ENCODE data around the gene DSTN.

DSTN gene

DNA sequence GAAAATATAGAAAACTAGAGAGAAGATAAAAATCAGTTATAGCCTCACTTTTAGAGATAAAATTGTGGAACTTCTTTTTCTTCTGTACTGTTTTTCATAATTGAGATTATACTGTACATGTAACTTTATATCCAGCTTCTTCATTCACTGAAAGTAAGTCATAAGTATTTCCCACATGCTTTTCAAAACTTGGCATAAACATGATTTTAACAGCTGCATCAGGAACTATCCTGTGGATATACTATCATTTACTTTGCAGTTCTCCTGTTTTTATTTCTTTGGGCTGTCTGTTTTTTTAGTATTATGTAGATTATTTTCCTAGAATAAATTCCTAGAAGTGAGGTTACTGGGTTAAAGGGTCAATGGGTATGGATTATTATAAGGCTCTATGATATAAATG, 14.8 kb downstream of the DSTN start:
- DNase-seq: no peak

DNA sequence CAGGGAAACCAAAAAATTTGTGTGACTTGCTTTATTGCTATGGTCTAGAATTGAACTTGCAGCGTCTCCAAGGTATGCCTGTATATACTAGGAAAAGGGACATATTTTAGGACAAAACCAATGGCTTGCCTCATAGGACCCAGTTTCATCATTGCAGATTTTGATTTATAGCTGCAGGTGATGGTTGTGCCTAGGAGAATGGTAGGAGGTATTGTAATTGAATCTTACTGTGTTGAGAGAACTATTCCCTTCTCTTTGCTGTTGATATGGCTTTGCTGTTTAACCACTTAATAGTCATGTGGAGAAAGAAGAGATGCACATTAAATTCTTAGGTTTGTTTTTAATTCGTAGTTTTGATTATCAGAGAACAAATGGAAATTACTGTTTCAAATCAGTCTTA, 16.4 kb downstream of the DSTN start:
- DNase-seq: no peak

DNA sequence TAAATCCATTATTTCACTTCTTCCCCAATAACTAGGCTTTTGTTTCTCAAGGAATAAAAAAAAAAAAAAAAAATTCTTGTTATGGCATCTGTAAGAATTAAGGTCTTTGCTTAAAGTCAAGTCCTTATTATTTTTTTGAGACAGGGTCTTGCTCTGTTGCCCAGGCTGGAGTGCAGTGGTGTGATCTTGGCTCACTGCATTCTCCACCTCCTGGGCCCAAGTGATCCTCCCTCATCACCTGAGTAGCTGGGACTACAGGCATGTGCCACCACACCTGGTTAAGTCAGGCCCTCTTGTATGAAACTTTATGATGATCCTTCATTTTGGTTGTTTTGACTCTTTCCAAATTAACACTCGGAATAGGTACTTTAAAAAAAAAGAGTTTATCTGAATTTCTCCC, 17.3 kb downstream of the DSTN start:
- no peak for DNase-seq

DNA sequence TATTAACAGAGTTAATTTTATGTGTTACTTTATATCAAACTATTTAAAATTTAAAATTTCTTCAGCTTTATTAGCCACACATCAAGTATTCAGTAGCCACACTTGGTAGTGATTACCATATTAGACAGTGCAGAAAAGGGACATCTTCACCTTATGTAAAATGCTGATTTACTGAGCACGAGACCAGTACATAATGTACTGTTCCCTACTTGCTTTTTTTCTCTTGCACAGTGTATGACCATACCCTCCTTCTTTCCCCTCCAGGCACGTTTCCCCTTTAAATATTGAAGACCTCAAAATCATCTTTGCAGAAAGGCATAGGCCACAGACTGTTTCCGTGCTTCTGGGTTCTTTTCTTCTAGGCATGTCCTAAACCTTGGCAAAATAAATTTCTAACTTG, 17.9 kb downstream of the DSTN start:
- no peak for DNase-seq

DNA sequence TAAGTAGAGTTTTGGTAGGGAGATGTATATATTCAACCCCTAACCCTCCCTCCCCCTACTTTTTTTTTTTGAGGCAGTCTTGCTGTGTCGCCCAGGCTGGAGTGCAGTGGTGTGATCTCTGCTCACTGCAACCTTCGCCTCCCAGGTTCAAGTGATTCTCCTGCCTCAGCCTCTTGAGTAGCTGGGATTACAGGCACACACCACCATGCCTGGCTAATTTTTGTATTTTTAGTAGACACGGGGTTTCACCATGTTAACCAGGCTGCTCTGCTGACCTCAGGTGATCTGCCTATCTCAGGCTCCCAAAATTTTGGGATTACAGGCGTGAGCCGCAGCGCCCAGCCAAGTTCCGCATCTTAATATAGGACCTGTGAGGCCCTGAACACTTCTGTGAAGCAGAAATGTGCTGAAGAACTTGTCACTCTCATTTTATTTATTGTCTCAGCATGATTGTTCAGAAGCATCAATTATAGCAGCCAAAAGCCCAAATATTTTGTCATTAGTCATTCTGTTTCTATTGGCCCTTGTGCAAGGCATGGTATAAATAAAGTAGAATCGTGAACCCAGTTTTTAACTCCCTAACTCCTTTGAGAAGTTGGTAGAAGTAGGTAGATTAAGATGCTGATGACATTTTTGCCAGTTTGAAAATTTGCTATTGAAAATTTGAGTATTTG, 19.4 kb downstream of the DSTN start:
- DNase-seq: no peak

DNA sequence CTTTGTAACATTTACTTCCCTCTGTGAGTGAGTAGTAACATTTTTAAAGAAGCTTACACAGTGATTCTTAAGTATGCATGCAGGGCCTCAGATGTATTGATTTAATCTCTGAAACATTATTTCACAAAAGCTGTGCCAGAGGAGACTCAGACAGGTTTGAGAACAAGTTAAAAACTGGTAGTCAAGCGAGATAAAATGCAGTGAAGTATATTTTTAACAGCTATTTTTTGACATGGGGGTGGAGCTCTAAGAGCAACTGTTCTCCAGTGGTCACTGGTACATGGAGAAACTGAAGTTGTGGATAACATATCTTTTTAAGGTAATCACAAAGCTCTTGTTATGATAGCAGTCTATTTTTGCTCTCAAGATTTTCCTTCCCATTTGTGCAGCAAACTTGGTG, 20.4 kb downstream of the DSTN start:
- DNase-seq: no peak

DNA sequence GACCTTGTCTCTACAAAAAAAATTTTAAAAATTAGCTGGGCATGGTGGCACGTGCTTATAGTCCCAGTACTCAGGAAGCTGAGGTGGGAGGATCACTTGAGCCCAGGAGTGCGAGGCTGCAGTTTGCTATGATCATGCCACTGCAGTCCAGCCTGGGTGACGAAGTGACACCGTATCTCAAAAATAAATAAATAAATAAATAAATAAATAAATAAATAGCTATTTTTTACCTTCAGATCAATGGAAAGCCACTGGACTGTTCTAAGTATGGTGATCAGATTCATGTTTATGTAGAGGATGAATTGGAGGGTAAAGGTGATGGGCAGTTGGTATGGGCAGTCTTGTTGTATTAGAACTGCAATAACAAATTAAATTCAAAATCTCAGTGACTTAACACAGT, 24.0 kb downstream of the DSTN start:
- DNase-seq: no peak

DNA sequence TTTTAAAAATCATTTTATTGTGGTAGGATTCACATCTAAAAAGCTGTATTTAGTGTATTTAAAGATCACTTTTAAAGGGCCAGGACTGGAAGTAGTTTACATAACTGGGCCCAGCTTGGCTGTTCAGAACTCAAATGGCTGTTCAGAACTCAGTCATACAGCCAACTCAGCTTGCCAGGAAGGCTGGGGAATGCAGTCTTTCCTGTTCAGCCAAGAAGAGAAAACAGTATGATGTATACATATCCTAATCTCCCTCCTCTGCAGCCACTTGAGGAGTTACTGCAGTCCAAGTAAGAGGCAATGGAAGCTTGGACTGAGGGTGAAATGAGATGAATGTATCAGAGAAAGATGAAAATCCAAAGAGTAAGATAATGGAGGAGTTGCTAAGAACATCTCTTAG, 24.6 kb downstream of the DSTN start:
- no peak for DNase-seq

DNA sequence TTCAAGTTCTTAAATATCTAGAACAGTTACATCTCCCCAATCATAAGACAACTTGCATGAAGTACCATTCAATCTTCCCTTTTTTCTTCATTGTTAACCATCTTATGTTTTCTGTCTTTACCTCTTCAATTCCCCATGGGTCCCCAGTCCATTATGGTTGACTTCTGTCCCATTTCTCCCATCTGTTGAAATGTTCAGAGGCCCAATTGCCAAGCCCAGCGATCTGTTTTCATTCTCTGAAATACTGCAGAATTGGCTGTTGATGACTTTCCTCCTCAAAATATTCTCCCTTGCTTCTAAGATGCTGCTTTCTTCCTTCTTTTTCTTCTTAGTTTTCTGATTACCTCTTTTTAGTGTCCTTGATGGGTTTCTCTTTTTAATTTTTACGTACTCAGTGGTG, 26.0 kb downstream of the DSTN start:
- DNase-seq: no peak

DNA sequence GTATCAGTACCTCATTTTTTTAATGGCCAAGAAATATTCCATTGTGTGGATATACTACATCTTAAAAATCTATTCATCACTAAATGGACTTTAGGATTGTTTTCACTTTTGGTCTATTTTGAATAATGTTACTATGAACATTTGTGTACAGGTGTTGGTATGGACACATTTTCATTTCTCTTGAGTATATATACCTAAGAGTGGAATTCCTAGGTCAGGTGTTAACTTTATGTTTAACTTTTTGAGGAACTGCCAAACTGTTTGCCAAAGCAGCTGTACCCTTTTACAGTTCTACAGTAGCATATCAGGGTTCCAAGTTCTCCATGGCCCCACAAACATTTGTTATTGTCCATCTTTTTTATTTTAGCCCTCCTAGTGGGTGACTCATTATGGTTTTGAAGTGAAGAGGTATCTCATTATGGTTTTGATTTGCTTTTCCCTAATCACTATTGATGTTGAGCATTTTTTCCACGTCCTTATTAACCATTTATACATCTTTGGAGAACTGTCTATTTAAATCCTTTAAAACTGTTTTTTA, 28.2 kb downstream of the DSTN start:
- DNase-seq: no peak

DNA sequence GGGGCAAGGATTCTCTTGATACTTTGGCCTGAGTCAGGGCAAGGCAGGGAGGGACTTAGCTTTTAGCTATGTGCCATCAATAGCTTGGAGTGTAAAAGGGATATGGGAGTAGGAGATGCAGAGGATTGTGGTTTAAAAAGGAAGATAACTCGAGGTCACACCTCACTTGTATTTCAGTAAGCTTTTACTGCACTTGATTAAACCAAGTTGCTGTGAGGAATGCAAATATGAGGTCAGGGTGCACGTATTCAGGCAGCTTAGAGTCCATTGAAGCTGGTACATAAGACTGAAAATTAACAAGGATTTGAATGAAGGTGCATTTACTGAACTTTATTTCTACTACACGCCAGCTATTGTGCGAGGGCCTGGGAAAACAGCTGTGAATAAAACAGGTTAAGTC, 32.1 kb downstream of the DSTN start:
- no peak for DNase-seq

DNA sequence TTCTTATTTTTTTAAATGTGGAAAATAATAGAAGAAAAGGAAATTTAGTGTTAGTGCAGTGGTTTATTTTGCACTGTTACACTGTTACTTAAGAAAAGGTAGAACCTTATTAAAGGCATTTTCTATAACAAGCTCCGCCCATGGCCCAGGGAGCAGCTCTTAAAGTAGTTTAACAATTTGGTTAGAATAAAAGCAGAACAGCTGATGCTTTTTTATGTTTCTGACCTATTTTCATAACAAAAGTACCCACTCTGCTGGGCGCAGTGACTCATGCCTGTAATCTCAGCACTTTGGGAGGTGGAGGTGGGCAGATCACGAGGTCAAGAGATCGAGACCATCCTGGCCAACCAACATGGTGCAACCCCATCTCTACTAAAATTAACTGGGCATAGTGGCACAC, 32.6 kb downstream of the DSTN start:
- DNase-seq: no peak

DNA sequence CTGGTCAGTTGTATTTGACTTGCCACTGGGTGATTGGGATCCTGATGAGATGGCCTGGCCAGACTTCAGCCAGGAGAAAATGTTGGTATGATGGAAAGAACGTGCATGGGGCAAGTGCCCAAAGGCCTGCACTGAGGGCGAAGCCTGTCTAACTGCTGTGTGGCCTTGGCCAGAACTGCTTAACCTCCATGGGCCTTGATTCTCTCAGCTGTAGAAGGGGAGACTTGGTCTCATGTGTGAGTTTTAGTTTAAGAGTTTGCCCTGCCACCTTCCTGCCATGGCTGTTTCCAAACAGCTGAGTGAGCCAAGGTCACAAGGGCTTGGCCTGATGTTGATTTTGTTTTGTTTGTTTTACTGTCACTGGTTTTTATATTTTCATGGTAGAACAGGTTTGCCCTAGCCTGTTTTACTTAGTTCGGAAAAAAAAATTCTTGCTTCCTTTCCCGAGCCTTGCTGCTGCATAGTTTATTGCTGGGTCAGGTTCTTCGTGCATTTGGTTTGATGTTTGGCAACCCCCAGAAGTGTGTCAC, 35.3 kb downstream of the DSTN start:
- DNase-seq: no peak

DNA sequence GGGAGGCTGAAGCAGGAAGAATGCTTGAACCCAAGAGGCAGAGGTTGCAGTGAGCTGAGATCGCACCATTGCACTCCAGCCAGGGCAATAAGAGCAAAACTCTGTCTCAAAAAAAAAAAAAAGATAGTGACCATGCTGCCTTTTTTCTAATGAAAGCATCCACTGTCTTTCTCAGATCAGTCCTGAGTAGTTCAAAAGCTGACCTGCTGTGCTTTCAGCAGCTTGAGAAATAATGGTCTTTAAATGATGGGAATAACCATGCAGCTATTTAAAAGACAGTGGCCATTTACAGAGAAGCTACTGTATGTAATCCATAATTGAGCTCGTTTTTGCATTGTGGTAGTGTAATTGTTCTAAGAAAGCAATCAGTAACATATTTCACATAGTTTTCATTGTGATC, 36.1 kb downstream of the DSTN start:
- DNase-seq: no peak

DNA sequence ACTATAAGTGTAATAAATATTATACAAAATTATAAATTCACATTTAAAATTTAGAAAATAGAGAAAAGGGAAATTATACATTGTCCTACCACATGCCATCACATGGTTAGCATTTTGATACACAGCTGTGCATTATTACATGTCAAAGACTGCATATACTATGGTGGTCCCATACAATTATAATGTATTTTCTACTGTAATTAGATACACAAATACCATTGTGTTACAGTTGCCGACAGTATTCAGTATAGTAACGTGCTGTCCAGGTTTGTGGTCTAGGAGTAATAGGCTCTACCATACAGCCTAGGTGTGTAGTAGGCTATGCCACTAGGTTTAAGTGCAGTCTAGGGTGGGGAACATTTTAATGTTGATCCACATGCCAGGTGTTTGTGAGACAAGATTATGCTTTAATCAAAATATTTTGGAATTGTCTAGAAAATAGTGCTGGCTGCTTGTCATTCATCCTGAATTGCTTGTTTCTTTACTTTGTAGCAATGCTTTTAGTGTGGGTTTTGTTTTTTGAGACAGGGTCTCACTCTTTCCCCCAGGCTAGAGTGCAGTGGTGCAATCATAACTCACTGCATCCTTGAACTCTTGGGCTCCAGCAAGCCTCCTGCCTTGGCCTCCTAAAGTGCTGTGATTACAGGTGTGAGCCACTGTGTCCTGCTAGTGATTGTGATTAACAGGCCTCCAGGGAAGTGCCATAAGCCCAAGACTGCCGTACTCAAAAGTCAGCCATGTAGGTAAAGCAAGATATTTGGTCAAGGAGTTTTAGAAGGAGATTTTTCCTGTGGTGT, 39.0 kb downstream of the DSTN start:
- no peak for DNase-seq

DNA sequence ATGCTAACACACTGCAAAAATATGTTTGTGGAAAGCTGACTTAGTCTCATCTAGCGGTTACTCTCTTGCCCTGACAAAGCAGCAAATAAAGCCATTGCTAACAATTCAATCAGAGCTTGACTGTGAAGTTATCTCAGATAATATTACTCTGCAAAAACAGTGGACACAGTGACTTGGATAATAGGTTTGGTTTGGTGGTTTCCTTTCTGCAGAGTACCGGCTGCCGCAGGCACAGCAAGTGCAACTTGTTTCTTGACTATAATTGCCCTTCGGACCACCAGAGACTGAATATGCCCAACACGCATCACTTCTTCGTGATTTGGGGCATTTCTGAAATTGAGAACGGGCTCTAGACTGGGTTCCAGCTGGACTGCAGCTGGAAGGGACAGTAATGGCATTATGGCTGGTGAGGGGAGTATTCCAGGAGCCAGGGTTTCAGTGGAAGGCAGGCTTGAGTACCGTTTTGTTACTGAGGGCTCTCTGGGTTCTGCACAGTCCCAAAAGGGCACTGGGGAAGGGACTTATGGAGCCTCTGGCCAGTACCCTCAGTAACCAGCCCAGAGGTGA, 40.0 kb downstream of the DSTN start:
- no peak for DNase-seq

DNA sequence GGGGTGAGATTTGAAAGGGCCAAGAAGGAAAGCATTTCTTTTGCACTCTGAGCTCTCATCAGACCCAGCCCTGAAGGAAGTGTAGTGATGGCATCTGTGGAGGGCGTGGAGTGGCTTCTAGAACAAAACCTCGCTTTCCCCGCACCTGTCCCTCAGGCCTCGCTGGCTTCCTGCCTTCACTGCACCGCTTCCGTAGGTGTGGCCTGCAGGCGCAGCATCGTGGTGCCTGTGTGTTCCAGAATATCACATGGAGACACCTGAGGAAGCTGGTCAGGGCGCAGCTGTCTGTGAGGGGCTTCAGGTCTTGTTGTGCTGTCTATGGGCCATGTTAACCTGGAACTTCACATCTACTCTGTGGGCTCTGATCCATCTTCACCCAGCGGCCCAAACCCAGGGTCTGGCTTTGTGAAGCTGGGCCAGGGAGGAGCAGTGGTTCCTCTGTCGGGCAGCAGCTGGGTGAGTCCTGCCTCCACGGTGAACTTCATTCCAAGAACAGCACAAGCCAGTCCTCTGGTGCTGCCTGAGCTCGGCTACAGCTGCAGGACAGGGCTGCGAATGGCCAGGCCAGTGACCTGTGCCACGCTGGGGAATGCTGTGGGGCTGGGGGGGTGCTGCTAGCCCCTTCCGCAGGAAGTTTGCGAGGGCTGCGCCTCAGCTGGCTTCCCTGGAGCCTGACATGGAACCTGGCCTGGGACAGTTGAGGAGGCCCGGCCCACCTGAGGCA, 40.9 kb downstream of the DSTN start:
- peak; percentile 60 for DNase-seq

DNA sequence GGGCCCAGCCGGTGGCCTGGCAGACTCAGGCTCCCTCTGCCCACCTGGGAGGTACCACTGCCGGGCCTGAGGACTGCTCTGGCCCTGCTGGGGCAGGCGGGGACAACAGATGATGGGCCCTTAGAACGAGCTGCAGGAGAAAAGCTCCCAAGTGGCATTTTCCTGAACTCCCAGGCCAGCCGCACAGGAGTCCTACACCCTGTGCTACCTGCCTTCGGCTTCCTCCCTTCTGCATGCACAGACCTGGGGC, 41.3 kb downstream of the DSTN start:
- DNase-seq: no peak

DNA sequence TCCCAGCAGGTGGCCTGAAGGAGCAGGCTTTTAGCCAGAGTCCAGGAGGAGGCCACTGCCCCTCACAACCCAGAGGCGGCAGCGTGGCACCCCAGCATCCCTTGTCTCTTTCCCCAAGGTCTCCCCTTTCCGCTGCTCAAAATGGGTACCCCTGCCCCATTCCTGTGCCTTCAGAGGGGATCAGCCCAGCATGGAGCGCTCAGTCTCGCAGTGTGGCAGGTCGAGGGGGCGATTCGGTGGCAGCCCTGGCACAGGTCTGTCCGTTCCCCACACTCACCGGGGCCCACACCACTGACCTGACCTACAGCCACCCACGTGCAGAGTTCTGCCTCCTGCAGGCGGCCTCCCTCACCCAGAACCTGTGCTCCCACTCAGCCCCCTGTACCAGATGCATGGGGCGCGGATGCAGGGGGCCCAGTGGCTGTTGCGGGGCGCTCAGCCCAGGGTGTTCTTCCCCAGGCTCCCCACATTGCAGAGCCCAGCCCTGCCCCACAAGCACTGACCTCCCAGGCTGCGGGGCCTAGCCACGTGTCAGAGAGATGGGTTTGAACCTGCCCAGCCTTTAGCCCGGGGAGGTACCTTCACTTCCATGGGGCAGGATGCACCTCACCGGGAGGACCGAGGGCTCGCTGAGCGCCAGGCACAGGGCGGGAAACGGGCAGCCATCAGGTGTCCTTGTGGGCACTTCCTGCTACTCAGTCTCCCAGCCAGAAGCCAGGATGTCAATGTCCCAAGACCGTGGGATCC, 41.8 kb downstream of the DSTN start:
- DNase-seq: no peak

DNA sequence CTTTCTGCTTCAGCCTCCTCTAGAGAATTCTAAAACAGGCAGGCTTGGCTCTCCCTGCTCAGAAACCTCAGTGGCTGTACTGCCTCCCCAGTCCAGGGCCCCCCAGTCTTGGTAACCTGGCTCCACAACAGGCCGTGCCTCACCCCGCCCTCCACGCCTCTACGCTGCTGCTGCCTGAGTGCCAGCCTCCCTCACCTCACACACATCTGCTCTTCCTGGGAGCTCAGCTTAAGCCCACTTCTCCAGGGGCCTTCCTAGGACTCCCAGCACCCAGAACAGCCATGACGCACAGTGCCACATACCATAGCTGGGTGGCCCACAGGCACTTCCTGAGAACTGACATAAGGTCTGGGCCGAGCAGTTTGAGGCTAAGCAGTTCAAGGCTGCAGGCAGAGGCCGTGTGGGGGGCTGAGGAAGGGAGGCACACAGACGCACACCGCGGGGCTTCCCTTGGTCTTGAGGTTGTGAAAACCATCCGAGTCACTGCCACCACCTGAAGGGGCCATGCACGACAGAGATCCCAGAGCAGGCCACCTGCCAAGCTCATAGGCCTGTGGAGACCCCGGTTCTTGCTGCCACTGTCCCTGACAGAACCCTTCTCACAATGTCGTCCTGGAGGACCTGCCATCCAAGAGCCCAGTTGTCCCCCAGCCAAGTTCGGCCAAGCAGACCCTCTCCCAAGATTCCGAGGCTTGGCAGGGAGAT, 42.6 kb downstream of the DSTN start:
- peak; percentile 22 for DNase-seq

DNA sequence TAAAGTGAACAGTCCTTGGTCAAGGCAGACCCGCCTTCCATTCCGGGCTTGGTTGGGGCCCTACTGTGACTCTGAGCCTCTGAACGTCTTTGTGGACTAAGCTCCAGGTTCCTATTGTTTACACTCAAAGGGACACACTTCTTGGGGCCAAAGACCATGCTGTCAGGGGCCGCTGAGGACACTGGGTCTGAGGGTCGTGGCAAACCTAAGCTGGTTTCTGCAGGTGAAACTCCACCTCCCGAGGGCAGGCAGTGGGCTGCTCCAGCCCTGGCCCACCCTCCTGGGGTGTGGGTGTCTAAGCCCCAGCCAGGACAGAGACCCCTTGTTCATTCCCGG, 43.1 kb downstream of the DSTN start:
- DNase-seq: no peak

Measured in stimulated activated CD4-positive, alpha-beta T cell treated with anti-CD3 and anti-CD28 coated beads, Interleukin-4, amount 100 ng/mL, for 24 hours (primary cell).